ENCODE data around the gene PARP15. TPM values are rescaled to one million over a fixed set of nuclear protein-coding genes. Genes with fewer than 3 reads are reported as not detected.

Gene PARP15
- total RNA-seq, 5 donors from 2014 or later (not counting 1 experiment from before 2014, with no cell fraction given), result 37.3 to 74.9 (median 72.5) TPM

- DNase-seq, result no peak
- H3K27ac Mint-ChIP-seq, result no peak overlapping the region
- no peak for ATAC-seq (replicated peaks in 1 of 4)
- H3K9me3 Mint-ChIP-seq, result peaks cover 6 to 14% (median 7%) of the 10 kb centered on the region in 3 donors
- peaks cover 0 to 5% of the 10 kb centered on the region in 2 experiments for H3K4me1 ChIP-seq (ENCODE audit: control insufficient read depth in 1 of 2, extremely low read depth in 1 of 2, insufficient read depth in 2 of 2, low read length in 2 of 2)
- no peak overlapping the region for H3K27ac ChIP-seq (ENCODE audit: low read length)
- 95% methylated on average over 4 of the region's 14 CpGs for WGBS (ENCODE audit: insufficient coverage)
- H3K4me3 ChIP-seq (ENCODE audit: control insufficient read depth in 1 of 2, extremely low read depth in 1 of 2, low read length in 1 of 2), result no peak overlapping the region
- no peak overlapping the region for H3K4me3 Mint-ChIP-seq
- no peaks in the 10 kb centered on the region for H3K36me3 Mint-ChIP-seq
- ChIA-PET CTCF (no interaction called here), POLR2A (interaction anchor here in 1 of 2 donors (1.0 kb wide), 1 partner anchor 86 kb away, joined by 4 read pairs; no protein-coding TSS in a partner anchor)
- H3K27me3 ChIP-seq (replicated peaks in 1 of 2; ENCODE audit: control insufficient read depth in 2 of 2, extremely low read depth in 1 of 2, insufficient read depth in 2 of 2, low read length in 1 of 2), result no peaks in the 10 kb centered on the region
- no peaks in the 10 kb centered on the region for H3K9me3 ChIP-seq
- H3K36me3 ChIP-seq (ENCODE audit: control insufficient read depth in 2 of 2, extremely low read depth in 1 of 2, insufficient read depth in 1 of 2, low read length in 1 of 2), result no peaks in the 10 kb centered on the region
- H3K27me3 Mint-ChIP-seq, result peaks cover 0 to 2% of the 10 kb centered on the region in 2 donors
- peaks cover 0 to 9% (median 8%) of the 10 kb centered on the region in 3 donors for H3K4me1 Mint-ChIP-seq
These were observed 83.0 kb downstream of the PARP15 start for GRCh38 chr3:122660297-122660974.

- Mint-ChIP-seq H3K27ac (no peak overlapping the region), H3K4me1 (peaks cover 0 to 9% (median 8%) of the 10 kb centered on the region in 3 donors), H3K4me3 (no peak overlapping the region), H3K27me3 (peaks cover 0 to 2% of the 10 kb centered on the region in 2 donors), H3K9me3 (peaks cover 6 to 14% (median 7%) of the 10 kb centered on the region in 3 donors), H3K36me3 (no peaks in the 10 kb centered on the region)
- 49% methylated on average over 6 of the region's 13 CpGs for WGBS (ENCODE audit: insufficient coverage)
- H3K4me3 ChIP-seq (ENCODE audit: control insufficient read depth in 1 of 2, extremely low read depth in 1 of 2, low read length in 1 of 2), result no peak overlapping the region
- H3K27me3 ChIP-seq (replicated peaks in 1 of 2; ENCODE audit: control insufficient read depth in 2 of 2, extremely low read depth in 1 of 2, insufficient read depth in 2 of 2, low read length in 1 of 2), result no peaks in the 10 kb centered on the region
- no peak overlapping the region for H3K27ac ChIP-seq (ENCODE audit: low read length)
- H3K4me1 ChIP-seq (ENCODE audit: control insufficient read depth in 1 of 2, extremely low read depth in 1 of 2, insufficient read depth in 2 of 2, low read length in 2 of 2), result peaks cover 0 to 5% of the 10 kb centered on the region in 2 experiments
- ChIA-PET CTCF (no interaction called here), POLR2A (no interaction called here)
- DNase-seq (no peak), ATAC-seq (replicated peaks in 1 of 4) (no peak)
- no peaks in the 10 kb centered on the region for H3K9me3 ChIP-seq
- H3K36me3 ChIP-seq (ENCODE audit: control insufficient read depth in 2 of 2, extremely low read depth in 1 of 2, insufficient read depth in 1 of 2, low read length in 1 of 2), result no peaks in the 10 kb centered on the region
These were observed 84.2 kb downstream of the PARP15 start for GRCh38 chr3:122661633-122662032.

GRCh38 chr3:122662505-122662904 lies 85.1 kb downstream of the PARP15 start:
- Histone ChIP-seq H3K27me3 (replicated peaks in 1 of 2; ENCODE audit: control insufficient read depth in 2 of 2, extremely low read depth in 1 of 2, insufficient read depth in 2 of 2, low read length in 1 of 2) (no peaks in the 10 kb centered on the region), H3K36me3 (ENCODE audit: control insufficient read depth in 2 of 2, extremely low read depth in 1 of 2, insufficient read depth in 1 of 2, low read length in 1 of 2) (no peaks in the 10 kb centered on the region), H3K4me3 (ENCODE audit: control insufficient read depth in 1 of 2, extremely low read depth in 1 of 2, low read length in 1 of 2) (no peak overlapping the region), H3K27ac (ENCODE audit: low read length) (no peak overlapping the region), H3K4me1 (ENCODE audit: control insufficient read depth in 1 of 2, extremely low read depth in 1 of 2, insufficient read depth in 2 of 2, low read length in 2 of 2) (peaks cover 0 to 5% of the 10 kb centered on the region in 2 experiments), H3K9me3 (no peaks in the 10 kb centered on the region)
- POLR2A ChIA-PET, result interaction anchor here in 1 of 2 donors (0.6 kb wide), 1 partner anchor 25 kb away, joined by 3 read pairs; no protein-coding TSS in a partner anchor
- CTCF ChIA-PET, result no interaction called here
- peaks cover 6 to 14% (median 7%) of the 10 kb centered on the region in 3 donors for H3K9me3 Mint-ChIP-seq
- no peaks in the 10 kb centered on the region for H3K36me3 Mint-ChIP-seq
- H3K4me3 Mint-ChIP-seq, result no peak overlapping the region
- DNase-seq (no peak), ATAC-seq (replicated peaks in 1 of 4) (no peak)
- peaks cover 0 to 2% of the 10 kb centered on the region in 2 donors for H3K27me3 Mint-ChIP-seq
- peaks cover 0 to 9% (median 8%) of the 10 kb centered on the region in 3 donors for H3K4me1 Mint-ChIP-seq
- H3K27ac Mint-ChIP-seq, result no peak overlapping the region
- no CpG with 5 or more reads among the region's 2 CpGs for WGBS (ENCODE audit: insufficient coverage)

DNA sequence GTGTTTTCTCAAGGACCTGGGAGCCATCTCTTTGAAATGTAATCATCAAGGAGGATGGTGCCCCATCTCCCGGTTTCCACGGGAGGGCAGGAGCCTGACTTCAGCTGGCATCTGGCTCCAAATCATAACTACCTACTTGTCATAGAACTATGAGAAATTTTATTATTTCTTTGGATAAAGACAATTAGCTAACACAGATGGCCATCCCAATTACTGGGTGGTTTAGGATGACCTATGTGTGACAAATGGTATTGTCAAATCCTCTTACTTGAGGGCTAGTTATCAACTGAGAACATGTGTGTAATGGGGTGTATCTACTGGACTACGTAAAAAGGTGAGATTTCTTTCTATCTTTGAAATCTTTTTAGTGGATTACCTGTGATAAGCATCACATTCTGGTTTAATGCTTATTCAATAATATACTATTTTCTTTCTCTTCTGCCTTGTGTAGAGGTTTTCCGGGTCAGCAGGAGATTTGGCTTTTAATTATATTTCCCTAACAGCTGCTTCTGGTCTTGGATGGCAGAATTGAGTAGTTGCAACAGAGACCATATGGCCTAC lies 87.9 kb downstream of the PARP15 start:
- POLR2A ChIA-PET, result no interaction called here
- CTCF ChIA-PET, result no interaction called here
- H3K36me3 ChIP-seq (ENCODE audit: control insufficient read depth in 2 of 2, extremely low read depth in 1 of 2, insufficient read depth in 1 of 2, low read length in 1 of 2), result no peaks in the 10 kb centered on the region
- Mint-ChIP-seq H3K4me3 (no peak overlapping the region), H3K36me3 (no peaks in the 10 kb centered on the region), H3K9me3 (peaks cover 6 to 13% (median 7%) of the 10 kb centered on the region in 3 donors), H3K27me3 (no peaks in the 10 kb centered on the region), H3K4me1 (peaks cover 0 to 15% (median 9%) of the 10 kb centered on the region in 3 donors), H3K27ac (no peak overlapping the region)
- DNase-seq (no peak), ATAC-seq (replicated peaks in 1 of 4) (no peak)
- peaks cover 0 to 5% of the 10 kb centered on the region in 2 experiments for H3K4me1 ChIP-seq (ENCODE audit: control insufficient read depth in 1 of 2, extremely low read depth in 1 of 2, insufficient read depth in 2 of 2, low read length in 2 of 2)
- no peak overlapping the region for H3K4me3 ChIP-seq (ENCODE audit: control insufficient read depth in 1 of 2, extremely low read depth in 1 of 2, low read length in 1 of 2)
- H3K9me3 ChIP-seq, result no peaks in the 10 kb centered on the region
- no CpG with 5 or more reads among the region's 4 CpGs for WGBS (ENCODE audit: insufficient coverage)
- no peak overlapping the region for H3K27ac ChIP-seq (ENCODE audit: low read length)
- peaks cover 0 to 5% of the 10 kb centered on the region in 2 experiments for H3K27me3 ChIP-seq (replicated peaks in 1 of 2; ENCODE audit: control insufficient read depth in 2 of 2, extremely low read depth in 1 of 2, insufficient read depth in 2 of 2, low read length in 1 of 2)

- no peak overlapping the region for H3K4me3 Mint-ChIP-seq
- ChIA-PET CTCF (no interaction called here), POLR2A (no interaction called here)
- H3K27ac Mint-ChIP-seq, result no peak overlapping the region
- H3K27me3 Mint-ChIP-seq, result no peaks in the 10 kb centered on the region
- no peak overlapping the region for H3K4me3 ChIP-seq (ENCODE audit: control insufficient read depth in 1 of 2, extremely low read depth in 1 of 2, low read length in 1 of 2)
- H3K27me3 ChIP-seq (replicated peaks in 1 of 2; ENCODE audit: control insufficient read depth in 2 of 2, extremely low read depth in 1 of 2, insufficient read depth in 2 of 2, low read length in 1 of 2), result peaks cover 0 to 5% of the 10 kb centered on the region in 2 experiments
- H3K9me3 ChIP-seq, result no peaks in the 10 kb centered on the region
- H3K36me3 Mint-ChIP-seq, result no peaks in the 10 kb centered on the region
- H3K9me3 Mint-ChIP-seq, result peaks cover 3 to 7% (median 4%) of the 10 kb centered on the region in 3 donors
- no peak overlapping the region for H3K27ac ChIP-seq (ENCODE audit: low read length)
- H3K4me1 ChIP-seq (ENCODE audit: control insufficient read depth in 1 of 2, extremely low read depth in 1 of 2, insufficient read depth in 2 of 2, low read length in 2 of 2), result peaks cover 0 to 5% of the 10 kb centered on the region in 2 experiments
- DNase-seq (no peak), ATAC-seq (replicated peaks in 1 of 4) (no peak)
- peaks cover 0 to 15% (median 9%) of the 10 kb centered on the region in 3 donors for H3K4me1 Mint-ChIP-seq
- H3K36me3 ChIP-seq (ENCODE audit: control insufficient read depth in 2 of 2, extremely low read depth in 1 of 2, insufficient read depth in 1 of 2, low read length in 1 of 2), result no peaks in the 10 kb centered on the region
These were observed 88.4 kb downstream of the PARP15 start for GRCh38 chr3:122665881-122666280.

- Mint-ChIP-seq H3K27ac (no peak overlapping the region), H3K27me3 (no peaks in the 10 kb centered on the region), H3K4me1 (peaks cover 0 to 7% (median 0%) of the 10 kb centered on the region in 3 donors), H3K9me3 (no peaks in the 10 kb centered on the region), H3K4me3 (no peak overlapping the region), H3K36me3 (no peaks in the 10 kb centered on the region)
- no peaks in the 10 kb centered on the region for H3K36me3 ChIP-seq (ENCODE audit: control insufficient read depth in 2 of 2, extremely low read depth in 1 of 2, insufficient read depth in 1 of 2, low read length in 1 of 2)
- H3K9me3 ChIP-seq, result no peaks in the 10 kb centered on the region
- ATAC-seq (replicated peaks in 1 of 4), result no peak
- H3K4me1 ChIP-seq (ENCODE audit: control insufficient read depth in 1 of 2, extremely low read depth in 1 of 2, insufficient read depth in 2 of 2, low read length in 2 of 2), result no peaks in the 10 kb centered on the region
- POLR2A ChIA-PET, result no interaction called here
- 69% methylated on average over 2 of the region's 8 CpGs for WGBS (ENCODE audit: insufficient coverage)
- H3K27ac ChIP-seq (ENCODE audit: low read length), result no peak overlapping the region
- DNase-seq, result no peak
- no peak overlapping the region for H3K4me3 ChIP-seq (ENCODE audit: control insufficient read depth in 1 of 2, extremely low read depth in 1 of 2, low read length in 1 of 2)
- peaks cover 0 to 5% of the 10 kb centered on the region in 2 experiments for H3K27me3 ChIP-seq (replicated peaks in 1 of 2; ENCODE audit: control insufficient read depth in 2 of 2, extremely low read depth in 1 of 2, insufficient read depth in 2 of 2, low read length in 1 of 2)
- CTCF ChIA-PET, result interaction anchor here in 1 of 2 donors (1.2 kb wide), 1 partner anchor 9 kb away, joined by 4 read pairs; no protein-coding TSS in a partner anchor
These were observed 91.7 kb downstream of the PARP15 start for GRCh38 chr3:122668930-122669730.

All from T-cell (primary cell).